ENCODE data around the gene CLDN9.

Gene CLDN9

DNA sequence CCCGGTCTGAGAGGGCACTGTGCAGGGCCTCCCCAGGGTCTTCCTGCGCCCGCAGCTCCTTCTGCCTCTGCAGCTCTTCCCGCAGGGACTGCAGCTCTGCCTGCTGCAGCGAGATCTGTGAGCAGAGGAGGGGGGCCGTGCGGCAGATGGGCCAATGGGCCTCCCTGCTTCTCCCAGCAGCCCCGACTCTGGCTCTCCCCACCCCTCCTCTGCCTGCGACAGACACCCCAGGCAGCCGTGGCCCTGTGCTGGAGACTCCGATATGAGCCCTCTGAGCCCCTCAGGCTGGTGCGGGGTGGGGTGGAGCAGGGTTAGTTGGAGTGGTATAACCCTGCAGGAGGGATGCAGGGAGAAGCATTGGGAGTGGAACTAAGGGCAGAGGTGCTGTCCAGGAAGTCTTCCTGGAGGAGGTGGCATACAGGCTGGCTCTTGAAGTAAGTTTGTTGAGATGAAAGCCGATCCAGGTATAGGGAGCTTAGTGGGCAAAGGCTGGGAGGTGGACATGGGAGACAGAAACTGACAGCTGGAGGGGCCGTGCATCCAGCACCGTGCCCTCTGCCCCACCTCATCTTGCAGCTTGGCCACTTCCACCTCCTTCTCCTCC is 16.1 kb downstream of the CLDN9 start:
- TF ChIP-seq SIN3A (IDR thresholded peaks at IDR 0.05; ENCODE audit: borderline replicate concordance, insufficient read depth, low read length) (no peak), POLR2AphosphoS5 (IDR thresholded peaks at IDR 0.05; ENCODE audit: low read depth, low read length) (no peak), FOXP2 (optimal IDR thresholded peaks at IDR 0.05; ENCODE audit: borderline replicate concordance, extremely low read depth, extremely low read length, insufficient read depth) (no peak), TAF1 (IDR thresholded peaks at IDR 0.05; ENCODE audit: borderline replicate concordance, insufficient read depth, low read length) (no peak)
- TF ChIP-seq, protein P1, sequence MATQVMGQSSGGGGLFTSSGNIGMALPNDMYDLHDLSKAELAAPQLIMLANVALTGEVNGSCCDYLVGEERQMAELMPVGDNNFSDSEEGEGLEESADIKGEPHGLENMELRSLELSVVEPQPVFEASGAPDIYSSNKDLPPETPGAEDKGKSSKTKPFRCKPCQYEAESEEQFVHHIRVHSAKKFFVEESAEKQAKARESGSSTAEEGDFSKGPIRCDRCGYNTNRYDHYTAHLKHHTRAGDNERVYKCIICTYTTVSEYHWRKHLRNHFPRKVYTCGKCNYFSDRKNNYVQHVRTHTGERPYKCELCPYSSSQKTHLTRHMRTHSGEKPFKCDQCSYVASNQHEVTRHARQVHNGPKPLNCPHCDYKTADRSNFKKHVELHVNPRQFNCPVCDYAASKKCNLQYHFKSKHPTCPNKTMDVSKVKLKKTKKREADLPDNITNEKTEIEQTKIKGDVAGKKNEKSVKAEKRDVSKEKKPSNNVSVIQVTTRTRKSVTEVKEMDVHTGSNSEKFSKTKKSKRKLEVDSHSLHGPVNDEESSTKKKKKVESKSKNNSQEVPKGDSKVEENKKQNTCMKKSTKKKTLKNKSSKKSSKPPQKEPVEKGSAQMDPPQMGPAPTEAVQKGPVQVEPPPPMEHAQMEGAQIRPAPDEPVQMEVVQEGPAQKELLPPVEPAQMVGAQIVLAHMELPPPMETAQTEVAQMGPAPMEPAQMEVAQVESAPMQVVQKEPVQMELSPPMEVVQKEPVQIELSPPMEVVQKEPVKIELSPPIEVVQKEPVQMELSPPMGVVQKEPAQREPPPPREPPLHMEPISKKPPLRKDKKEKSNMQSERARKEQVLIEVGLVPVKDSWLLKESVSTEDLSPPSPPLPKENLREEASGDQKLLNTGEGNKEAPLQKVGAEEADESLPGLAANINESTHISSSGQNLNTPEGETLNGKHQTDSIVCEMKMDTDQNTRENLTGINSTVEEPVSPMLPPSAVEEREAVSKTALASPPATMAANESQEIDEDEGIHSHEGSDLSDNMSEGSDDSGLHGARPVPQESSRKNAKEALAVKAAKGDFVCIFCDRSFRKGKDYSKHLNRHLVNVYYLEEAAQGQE (IDR thresholded peaks at IDR 0.05; ENCODE audit: insufficient read depth in 1 of 2, low read depth in 2 of 2, low read length in 2 of 2): no peak

DNA sequence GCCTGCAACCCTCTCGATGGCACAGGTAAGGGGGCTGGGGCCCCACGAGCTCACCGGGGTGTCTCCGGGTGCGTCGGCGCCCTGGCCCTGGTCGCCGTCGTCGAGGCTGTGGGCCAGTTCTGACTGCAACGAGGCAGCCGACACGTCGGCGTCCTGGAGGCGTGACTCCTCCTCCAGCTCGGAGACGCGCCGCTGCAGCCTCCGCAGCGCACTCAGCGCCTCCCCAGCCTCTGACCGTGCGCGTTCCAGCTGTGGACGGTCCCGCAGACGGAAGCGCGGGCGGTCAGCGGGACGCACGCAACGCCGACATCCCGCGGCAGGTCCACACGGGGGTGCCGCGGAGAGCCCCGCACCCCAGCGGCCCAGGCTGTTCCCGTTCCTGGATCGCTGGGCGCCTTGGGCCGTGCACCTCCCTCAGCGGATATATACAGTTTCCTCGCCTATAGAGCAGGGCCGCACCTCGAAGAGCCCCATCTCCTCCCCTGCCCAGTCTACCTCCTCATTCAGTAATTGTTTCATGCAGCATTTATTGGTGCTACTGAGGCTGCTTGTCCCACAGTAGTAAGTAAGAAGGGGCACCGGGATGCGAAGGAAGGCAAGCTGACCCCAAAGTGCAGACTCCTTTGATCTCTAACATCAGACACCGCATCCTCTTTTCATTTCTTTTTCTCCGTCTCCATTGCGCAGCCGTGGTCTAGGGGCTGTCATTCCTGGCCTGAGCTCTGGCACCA is 16.9 kb downstream of the CLDN9 start:
- TF ChIP-seq POLR2AphosphoS5 (IDR thresholded peaks at IDR 0.05; ENCODE audit: low read depth, low read length) (no peak), SIN3A (IDR thresholded peaks at IDR 0.05; ENCODE audit: borderline replicate concordance, insufficient read depth, low read length) (no peak), FOXP2 (optimal IDR thresholded peaks at IDR 0.05; ENCODE audit: borderline replicate concordance, extremely low read depth, extremely low read length, insufficient read depth) (no peak), TAF1 (IDR thresholded peaks at IDR 0.05; ENCODE audit: borderline replicate concordance, insufficient read depth, low read length) (no peak)
- TF ChIP-seq, protein P1 (IDR thresholded peaks at IDR 0.05; ENCODE audit: insufficient read depth in 1 of 2, low read depth in 2 of 2, low read length in 2 of 2): no peak

DNA sequence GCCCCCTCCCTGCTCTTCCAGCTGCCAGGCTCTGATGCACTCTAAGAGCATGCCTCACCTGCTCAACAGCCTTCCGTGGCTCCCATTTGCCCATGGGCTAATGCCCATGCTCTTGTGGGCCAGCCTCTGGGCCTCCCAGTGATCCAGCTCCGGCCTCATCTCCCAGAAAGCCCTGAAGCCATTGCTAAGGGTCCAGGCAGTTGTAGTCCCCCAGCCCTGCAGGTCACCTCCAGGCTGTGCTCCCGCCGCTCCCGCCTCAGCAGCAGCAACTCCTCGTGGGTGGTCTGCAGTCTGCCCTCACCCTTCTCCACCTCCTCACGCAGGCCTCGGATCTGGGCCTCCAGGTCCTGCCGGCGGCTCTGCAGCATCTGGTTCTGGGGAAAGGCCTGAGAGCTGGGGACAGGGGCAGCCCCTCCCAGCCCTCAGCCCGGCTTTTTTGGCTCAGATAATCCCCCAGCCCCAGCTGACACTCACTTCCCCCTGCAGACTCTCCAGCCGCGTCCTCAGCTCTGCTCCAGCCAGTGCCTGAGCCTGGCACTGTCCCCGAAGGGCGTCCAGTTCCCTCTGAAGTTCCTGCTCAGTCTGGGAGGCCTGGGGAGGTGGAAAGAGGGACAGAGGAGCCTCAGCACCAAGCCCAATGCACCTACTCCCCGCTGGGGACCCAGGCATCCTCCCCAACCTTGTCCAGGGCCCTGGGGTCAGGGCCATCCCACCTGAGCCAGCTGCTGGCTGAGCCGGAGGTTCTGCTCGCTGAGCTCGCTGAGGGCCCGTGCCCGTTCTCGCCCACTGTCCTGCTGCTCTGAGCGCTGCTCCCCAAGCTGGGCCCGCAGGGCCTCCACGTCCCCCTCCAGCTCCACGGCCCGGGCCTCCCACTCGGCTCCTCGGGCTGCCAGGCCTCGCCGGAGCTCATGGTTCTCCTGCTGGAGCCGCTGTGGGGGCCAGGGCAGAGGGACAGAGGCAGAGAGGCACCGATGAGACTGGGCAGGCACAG is 17.8 kb downstream of the CLDN9 start:
- TF ChIP-seq FOXP2 (optimal IDR thresholded peaks at IDR 0.05; ENCODE audit: borderline replicate concordance, extremely low read depth, extremely low read length, insufficient read depth): no peak
- no peak for TF ChIP-seq SIN3A (IDR thresholded peaks at IDR 0.05; ENCODE audit: borderline replicate concordance, insufficient read depth, low read length)
- TF ChIP-seq TAF1 (IDR thresholded peaks at IDR 0.05; ENCODE audit: borderline replicate concordance, insufficient read depth, low read length): no peak
- TF ChIP-seq, protein P1 (IDR thresholded peaks at IDR 0.05; ENCODE audit: insufficient read depth in 1 of 2, low read depth in 2 of 2, low read length in 2 of 2): no peak
- no peak for TF ChIP-seq POLR2AphosphoS5 (IDR thresholded peaks at IDR 0.05; ENCODE audit: low read depth, low read length)

DNA sequence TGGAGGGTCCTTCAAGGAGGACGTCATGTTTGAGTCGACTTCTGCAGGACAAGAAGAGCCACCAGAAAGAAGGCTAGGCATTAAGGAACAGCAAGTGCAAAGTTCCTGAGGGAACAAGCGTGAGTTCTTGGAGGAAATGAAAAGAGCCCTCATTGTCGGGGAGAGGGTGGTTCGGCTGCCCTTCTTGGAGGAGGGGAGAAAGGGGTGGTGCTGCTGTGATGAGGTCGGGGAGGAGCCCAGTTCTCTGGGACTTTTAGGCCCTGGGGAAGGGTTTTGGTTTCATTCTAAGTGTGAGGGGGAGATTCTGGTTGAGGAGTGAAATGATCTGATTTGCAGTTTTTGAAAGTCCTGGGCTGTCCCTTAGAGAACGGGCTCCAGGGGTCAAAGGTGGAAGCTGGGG is 19.9 kb downstream of the CLDN9 start:
- no peak for TF ChIP-seq TAF1 (IDR thresholded peaks at IDR 0.05; ENCODE audit: borderline replicate concordance, insufficient read depth, low read length)
- TF ChIP-seq SIN3A (IDR thresholded peaks at IDR 0.05; ENCODE audit: borderline replicate concordance, insufficient read depth, low read length): no peak
- TF ChIP-seq, protein P1 (IDR thresholded peaks at IDR 0.05; ENCODE audit: insufficient read depth in 1 of 2, low read depth in 2 of 2, low read length in 2 of 2): no peak
- TF ChIP-seq FOXP2 (optimal IDR thresholded peaks at IDR 0.05; ENCODE audit: borderline replicate concordance, extremely low read depth, extremely low read length, insufficient read depth): no peak
- no peak for TF ChIP-seq POLR2AphosphoS5 (IDR thresholded peaks at IDR 0.05; ENCODE audit: low read depth, low read length)

Data from PFSK-1 (cell line).